ENCODE measurements around the gene S100PBP.

The S100PBP gene

GRCh38 chr1:32871364-32872191 is 54.1 kb downstream of the S100PBP start:
- DNase-seq, result no peak

- no peak for DNase-seq
These were observed 54.7 kb downstream of the S100PBP start for GRCh38 chr1:32872192-32872460.

GRCh38 chr1:32873484-32873883 is 56.0 kb downstream of the S100PBP start:
- DNase-seq, result no peak

GRCh38 chr1:32874860-32875752 is 57.7 kb downstream of the S100PBP start:
- DNase-seq, result no peak

- peak; percentile 62 for DNase-seq
These were observed 59.1 kb downstream of the S100PBP start for GRCh38 chr1:32876341-32877210.

- DNase-seq, result no peak
These were observed 60.0 kb downstream of the S100PBP start for GRCh38 chr1:32877211-32878110.

GRCh38 chr1:32878183-32878582 is 60.7 kb downstream of the S100PBP start:
- DNase-seq, result no peak

GRCh38 chr1:32878637-32879041 is 61.2 kb downstream of the S100PBP start:
- no peak for DNase-seq

- no peak for DNase-seq
These were observed 63.8 kb downstream of the S100PBP start for GRCh38 chr1:32881291-32881690.

- DNase-seq, result no peak
These were observed 64.7 kb downstream of the S100PBP start for GRCh38 chr1:32881871-32882850.

- no peak for DNase-seq
These were observed 66.0 kb downstream of the S100PBP start for GRCh38 chr1:32883338-32884031.

- no peak for DNase-seq
These were observed 66.5 kb downstream of the S100PBP start for GRCh38 chr1:32884032-32884372.

- DNase-seq, result no peak
These were observed 67.3 kb downstream of the S100PBP start for GRCh38 chr1:32884726-32885125.

GRCh38 chr1:32885676-32886003 is 68.2 kb downstream of the S100PBP start:
- no peak for DNase-seq

- no peak for DNase-seq
These were observed 68.8 kb downstream of the S100PBP start, which contains the start of gene HPCA for GRCh38 chr1:32886004-32886827. TSS of gene HPCA (plus strand) at chr1:32886491. CDS start at chr1:32888899, 2,408 bp downstream.

- no peak for DNase-seq
These were observed 69.5 kb downstream of the S100PBP start for GRCh38 chr1:32886828-32887414.

GRCh38 chr1:32887623-32888022 is 70.2 kb downstream of the S100PBP start:
- no peak for DNase-seq

GRCh38 chr1:32888134-32888533 is 70.7 kb downstream of the S100PBP start:
- no peak for DNase-seq

Data from CD4-positive, alpha-beta T cell treated with Interleukin-17A for 1 hour (primary cell).